Activated CD8-positive, alpha-beta memory T cell treated with anti-CD3 and anti-CD28 coated beads, Interleukin-2, amount 50 U/mL, for 1 hour (primary cell): ENCODE results near the gene NEUROG1.

Source experiments
- DNase-seq: peaks from one replicate; pipeline ENCODE4 v3.0.0-alpha.2; 2020; ENCODE audit errors: extremely low read depth

NEUROG1 gene

GRCh38 chr5:135493406-135494180 is 42.2 kb downstream of the NEUROG1 start:
- DNase-seq, result no peak

DNA sequence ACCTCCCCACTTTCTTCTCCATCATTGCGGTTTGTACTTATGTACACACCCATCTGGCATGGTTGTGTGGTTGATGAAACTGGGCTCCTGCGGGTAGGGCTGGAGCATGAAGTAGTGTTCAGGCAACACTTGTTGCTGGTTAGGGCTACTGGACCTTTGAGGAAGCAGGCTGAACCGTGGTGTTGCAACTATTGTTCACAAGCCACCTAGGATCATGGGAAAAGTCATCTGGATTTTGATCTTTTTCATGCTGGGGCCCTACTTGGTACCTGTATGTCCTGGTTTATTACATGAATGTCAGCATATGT is 43.5 kb downstream of the NEUROG1 start:
- no peak for DNase-seq

DNA sequence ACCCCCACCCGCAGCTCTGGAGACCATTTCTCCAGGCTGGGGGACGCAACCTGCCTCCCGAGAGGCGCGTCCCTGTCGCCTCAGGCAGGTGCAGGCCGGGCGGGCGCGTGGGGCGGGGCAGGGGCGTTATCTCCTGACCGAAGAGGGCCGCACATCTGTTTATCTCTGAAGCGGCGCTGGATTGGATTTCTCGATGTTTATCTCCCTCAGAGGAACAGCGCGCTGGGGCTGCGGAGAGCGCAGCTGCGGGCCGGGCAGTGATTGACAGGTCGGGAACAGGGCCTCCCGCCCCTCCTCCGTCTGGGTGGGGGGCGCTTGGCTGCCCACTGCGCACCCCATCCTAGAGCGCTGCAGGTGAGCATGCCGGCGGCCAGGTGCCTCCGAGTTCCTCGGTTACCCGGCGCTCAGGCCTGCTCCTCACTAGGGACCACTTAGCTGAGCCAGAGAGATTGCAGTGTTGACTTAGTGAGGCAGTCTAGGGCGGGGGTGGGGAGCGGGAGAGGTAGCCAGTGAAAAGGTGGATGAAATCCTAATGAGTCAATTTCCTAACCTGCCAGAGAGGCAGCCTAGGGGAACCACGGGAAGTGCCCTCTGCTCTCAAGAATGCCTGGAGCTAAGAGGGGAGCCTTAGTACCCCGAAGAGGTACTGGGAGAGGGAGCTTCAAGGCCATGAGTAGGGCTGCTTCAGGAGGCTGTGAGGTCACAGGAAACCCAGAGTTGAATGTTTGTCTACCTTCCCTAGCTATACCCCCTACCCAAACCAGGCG is 44.0 kb downstream of the NEUROG1 start:
- no peak for DNase-seq

GRCh38 chr5:135491038-135491551 is 44.7 kb downstream of the NEUROG1 start:
- no peak for DNase-seq

GRCh38 chr5:135490245-135491037 is 45.3 kb downstream of the NEUROG1 start:
- no peak for DNase-seq

- no peak for DNase-seq
These were observed 46.1 kb downstream of the NEUROG1 start for GRCh38 chr5:135489466-135490244.

DNA sequence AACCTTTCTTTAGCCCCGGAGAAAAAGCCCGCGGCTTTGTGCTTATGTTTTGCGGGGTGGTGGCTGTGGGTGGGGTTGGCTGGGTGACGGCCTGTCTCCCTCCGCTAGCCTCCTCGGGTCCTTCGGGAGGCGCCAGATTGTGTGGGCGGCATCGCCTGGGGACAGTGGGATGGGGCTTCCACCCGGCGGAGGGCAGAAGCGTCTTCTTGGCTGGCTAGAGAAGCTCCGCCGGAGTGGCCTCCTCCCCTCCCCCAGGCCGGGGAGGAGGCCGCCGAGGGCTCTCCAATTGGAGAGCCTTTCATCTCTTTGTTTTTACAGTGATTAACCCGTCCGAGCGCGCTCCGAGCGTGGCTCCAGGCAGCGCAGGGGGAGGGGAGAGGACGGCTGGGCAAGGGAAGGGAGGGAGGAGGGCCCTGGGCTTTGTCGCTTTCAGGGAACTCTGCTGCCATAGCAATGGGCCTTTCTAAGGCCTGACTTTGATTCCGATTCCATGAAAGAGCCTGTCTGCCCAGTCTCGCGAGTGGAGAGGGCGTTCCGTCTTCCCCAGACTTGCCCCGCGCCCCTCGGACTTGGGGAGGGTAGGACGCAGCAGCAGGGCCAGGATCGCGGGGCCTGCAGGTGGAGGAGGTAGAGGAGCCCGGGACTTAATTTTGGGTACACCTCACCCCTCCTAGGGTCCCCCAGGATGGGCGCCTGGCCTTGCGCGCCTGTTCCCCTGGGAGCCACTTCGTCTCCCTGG is 46.9 kb downstream of the NEUROG1 start:
- no peak for DNase-seq

DNA sequence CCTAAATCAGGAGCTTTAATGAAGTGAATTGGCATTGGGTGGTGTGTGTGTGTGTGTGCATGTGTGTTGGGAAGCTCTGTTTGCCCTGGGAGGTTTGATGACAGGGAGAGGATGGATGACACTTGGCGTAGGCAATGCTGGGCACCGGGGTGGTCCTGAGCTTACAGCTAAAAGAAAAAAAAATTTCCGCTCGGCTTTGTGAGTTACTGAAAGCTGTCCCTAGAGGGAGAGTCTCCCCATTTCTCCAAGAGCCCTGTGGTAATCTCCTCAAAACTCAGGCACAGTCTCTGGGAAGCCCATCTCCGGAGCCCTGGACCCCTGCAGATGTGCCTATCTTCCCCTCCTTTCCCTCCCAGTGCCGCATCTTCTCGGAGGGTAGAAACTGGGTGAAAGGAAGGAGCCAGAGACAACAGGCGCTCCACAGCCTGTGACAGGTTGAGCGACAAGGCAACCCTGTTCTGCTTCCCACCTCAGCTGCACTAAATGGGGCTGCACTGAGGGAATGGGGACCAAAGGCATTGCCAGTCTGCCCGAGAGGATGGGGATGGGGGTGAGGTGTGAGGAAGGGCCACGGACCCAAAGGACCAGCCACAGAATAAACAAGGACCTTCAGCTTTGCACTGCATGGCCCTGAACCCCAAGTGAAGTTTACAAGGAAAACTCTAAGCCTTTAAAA is 47.8 kb downstream of the NEUROG1 start:
- DNase-seq, result no peak

- no peak for DNase-seq
These were observed 48.7 kb downstream of the NEUROG1 start for GRCh38 chr5:135487037-135487395.

DNA sequence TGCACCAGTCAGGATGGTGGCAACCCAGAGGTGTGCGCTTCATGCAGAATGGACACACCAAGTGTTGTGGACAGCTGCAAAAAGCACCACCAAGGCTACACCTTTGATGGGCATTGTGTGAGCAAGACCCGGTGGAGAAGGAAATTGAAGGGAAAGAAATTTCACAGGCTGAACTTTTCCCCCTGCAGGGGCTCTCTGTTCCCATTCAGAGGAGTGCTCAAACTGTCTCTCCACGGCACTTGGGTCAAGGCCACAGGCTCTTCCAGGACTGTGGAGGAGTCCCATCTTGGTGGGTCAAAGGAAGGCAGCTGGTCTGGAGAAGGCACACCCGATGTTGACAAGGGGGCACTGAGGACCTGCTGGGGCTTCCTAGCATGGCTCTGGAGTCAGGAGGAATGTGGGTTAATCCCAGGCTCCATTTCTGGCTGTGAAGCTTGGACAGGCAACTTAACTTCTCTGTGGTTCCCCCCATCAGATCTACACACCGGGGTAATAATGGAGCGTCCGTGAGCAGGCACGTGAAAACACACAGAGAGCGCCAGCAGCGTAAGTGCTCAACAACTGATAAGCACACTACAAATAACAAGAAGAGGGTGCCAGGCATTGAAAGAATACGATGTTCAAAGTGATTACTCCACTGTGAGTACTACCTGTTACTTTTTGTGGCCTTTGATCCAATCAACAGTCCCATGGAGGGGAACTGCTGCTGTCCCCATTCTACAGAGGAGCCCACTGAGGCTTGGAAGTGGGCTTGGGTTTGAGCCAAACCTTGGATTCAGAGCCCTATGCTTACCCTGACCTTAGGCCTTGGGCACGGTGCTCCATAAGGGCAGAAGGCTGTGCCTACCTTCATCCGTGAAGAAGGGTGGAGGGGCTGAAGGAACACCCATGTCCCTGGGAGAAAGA is 49.4 kb downstream of the NEUROG1 start:
- no peak for DNase-seq

DNA sequence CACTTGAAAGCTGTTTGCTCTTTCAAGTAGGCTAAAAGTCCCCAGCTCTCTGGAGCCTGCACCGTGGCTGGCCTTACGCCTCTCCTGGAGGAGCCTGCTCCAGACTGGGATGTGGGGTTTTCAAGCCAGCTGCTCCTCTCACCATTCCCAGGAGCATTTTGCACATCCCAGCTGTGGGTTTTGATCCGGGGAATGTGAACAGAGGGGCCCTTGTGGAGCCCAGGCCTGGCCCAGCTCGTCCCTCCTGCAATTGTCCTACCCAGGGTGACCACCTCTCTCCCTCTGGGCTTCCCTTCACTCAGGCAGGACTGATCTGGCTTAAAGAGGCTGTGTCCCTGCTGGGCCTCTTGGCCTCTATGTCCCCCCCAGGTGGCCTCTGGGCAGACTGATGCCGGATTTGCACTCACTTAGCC is 51.1 kb downstream of the NEUROG1 start:
- DNase-seq, result no peak
